Transverse colon (tissue), 4 donors: ENCODE results near the gene CDON.

Experiments
- POLR2A ChIP-seq: fragments of 450-650 bp; IDR thresholded peaks from one replicate; pipeline ENCODE4 v1.6.1; 2016; ENCODE audit warnings: antibody characterized with exemption, mild to moderate bottlenecking, moderate library complexity
- POLR2AphosphoS5 ChIP-seq, 3 donors: sonication (generic); formaldehyde crosslinking; IDR thresholded peaks; one replicate each; pipeline ENCODE4 v1.6.1; 2016; ENCODE audit warnings: antibody characterized with exemption in 3 of 3
- TF ChIP-seq, protein P1 (sequence below), 5 experiments: fragments of 200-600 bp in 3 of 5; fragments of 450-650 bp in 2 of 5; sonication (generic) in 3 of 5; IDR thresholded peaks; 1 replicate in 2 of 5; 2 replicates in 3 of 5; pipeline ENCODE4 v1.5.1; 2016 to 2017; ENCODE audit warnings: antibody characterized with exemption in 5 of 5, inconsistent platforms in 3 of 5, mild to moderate bottlenecking in 2 of 5, moderate library complexity in 1 of 5

- TF ChIP-seq POLR2AphosphoS5 (IDR thresholded peaks at IDR 0.05) (no peak), POLR2A (no peak)
- TF ChIP-seq, protein P1, sequence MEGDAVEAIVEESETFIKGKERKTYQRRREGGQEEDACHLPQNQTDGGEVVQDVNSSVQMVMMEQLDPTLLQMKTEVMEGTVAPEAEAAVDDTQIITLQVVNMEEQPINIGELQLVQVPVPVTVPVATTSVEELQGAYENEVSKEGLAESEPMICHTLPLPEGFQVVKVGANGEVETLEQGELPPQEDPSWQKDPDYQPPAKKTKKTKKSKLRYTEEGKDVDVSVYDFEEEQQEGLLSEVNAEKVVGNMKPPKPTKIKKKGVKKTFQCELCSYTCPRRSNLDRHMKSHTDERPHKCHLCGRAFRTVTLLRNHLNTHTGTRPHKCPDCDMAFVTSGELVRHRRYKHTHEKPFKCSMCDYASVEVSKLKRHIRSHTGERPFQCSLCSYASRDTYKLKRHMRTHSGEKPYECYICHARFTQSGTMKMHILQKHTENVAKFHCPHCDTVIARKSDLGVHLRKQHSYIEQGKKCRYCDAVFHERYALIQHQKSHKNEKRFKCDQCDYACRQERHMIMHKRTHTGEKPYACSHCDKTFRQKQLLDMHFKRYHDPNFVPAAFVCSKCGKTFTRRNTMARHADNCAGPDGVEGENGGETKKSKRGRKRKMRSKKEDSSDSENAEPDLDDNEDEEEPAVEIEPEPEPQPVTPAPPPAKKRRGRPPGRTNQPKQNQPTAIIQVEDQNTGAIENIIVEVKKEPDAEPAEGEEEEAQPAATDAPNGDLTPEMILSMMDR (IDR thresholded peaks at IDR 0.05) = no peak
Observed at GRCh38 chr11:126081915-126082250, 19.2 kb upstream of the CDON start.
